Ovary (tissue), 9 donors: ENCODE results near the gene ARPC4. TPM values are rescaled to one million over a fixed set of nuclear protein-coding genes. Genes with fewer than 3 reads are reported as not detected.

Experiments used
- DNase-seq, 5 donors: peaks; one replicate each; pipeline ENCODE4 v3.0.0-alpha.2; 2019 to 2020
- H3K27ac ChIP-seq, 2 donors: fragments of 200-600 bp; one replicate each; pipeline versions ENCODE4 v1.5.1 to v1.8.0; 2019 to 2022
- H3K27me3 ChIP-seq: fragments of 200-600 bp; one replicate; pipeline ENCODE4 v1.8.0; 2022
- H3K36me3 ChIP-seq: fragments of 200-600 bp; sonication (generic); one replicate; pipeline ENCODE4 v1.5.1; 2019
- H3K4me1 ChIP-seq: one replicate; pipeline ENCODE4 v1.8.1; 2013; ENCODE audit warnings: mild to moderate bottlenecking, moderate library complexity; ENCODE audit not compliant: insufficient read depth
- H3K4me3 ChIP-seq: fragments of 200-600 bp; sonication (generic); one replicate; pipeline ENCODE4 v1.5.1; 2017
- H3K9me3 ChIP-seq, 2 donors: fragments of 200-600 bp in 1 of 2; sonication (generic) in 1 of 2; one replicate each; pipeline versions ENCODE4 v1.5.1 to v1.8.1; 2013 to 2019; ENCODE audit warnings: mild to moderate bottlenecking in 1 of 2, moderate library complexity in 1 of 2
- EP300 ChIP-seq: sonication (generic); formaldehyde crosslinking; IDR thresholded peaks from one replicate; pipeline ENCODE4 v1.6.1; 2017; ENCODE audit warnings: antibody characterized with exemption
- POLR2A ChIP-seq: fragments of 450-650 bp; IDR thresholded peaks from one replicate; pipeline ENCODE4 v1.6.1; 2017; ENCODE audit warnings: antibody characterized with exemption, mild to moderate bottlenecking, moderate library complexity
- WGBS, 3 donors: extraction: QIAGEN DNeasy Blood & Tissue Kit in 1 of 3; methylation state at CpG; one replicate each; pipeline versions ENCODE4 v1.1.5 to v1.1.7; 2013 to 2017; 5-methylcytosine and 5-hydroxymethylcytosine counted together
- intact Hi-C, 4 donors: fragments of 100-400 bp; cut with DNase I; formaldehyde crosslinking; loops; one replicate each; pipeline versions ENCODE4 v1.11.0 to v1.15.1; 2022 to 2023
- polyA plus RNA-seq, 2 donors: library from polyadenylated mRNA; stranded (reverse); fragments of 200-250 nt in 1 of 2; fragments of 350-450 nt in 1 of 2; fragmentation: Illumina TruSeq in 1 of 2; extraction: RNeasy Lipid Tissue Mini Kit (QIAGEN cat#74804) in 1 of 2; gene quantifications; one replicate each; pipeline ENCODE4 v1.2.3, GENCODE V29; 2013 to 2014
- total RNA-seq, 7 donors: library from RNA; depleted of rRNA in 2 of 7; stranded (reverse); fragments of >200 nt in 2 of 7; fragmentation: NEBNext Ultra II Directional in 3 of 7; extraction: Animal tissue kit (Norgen Biotek cat#: 25700) in 3 of 7; gene quantifications; one replicate each; pipeline versions ENCODE4 v1.1.0 to v1.2.4, GENCODE V29; 2016 to 2023
- TF ChIP-seq, protein P1 (sequence below), 3 donors: fragments of 450-650 bp in 2 of 3; fragments of 200-600 bp in 1 of 3; IDR thresholded peaks; one replicate each; pipeline versions ENCODE4 v1.5.1 to v1.8.0; 2016 to 2022; ENCODE audit warnings: antibody characterized with exemption in 3 of 3, mild to moderate bottlenecking in 1 of 3
- donor health status: DM: no; HTN: no; CAD: no; lungs with moderate emphysema.
- donor health status: DM: no; HTN: no; CAD: no.
- donor health status: Bipolar disorder and iron deficiency.
- donor health status: DM: yes; HTN: yes; CAD: no.
- donor health status: DM: no; HTN: no; CAD: no.
- donor health status: DM: yes; HTN: yes; CAD: no.

ARPC4 gene
- total and polyA plus RNA-seq, 9 donors, result 58.3 to 189 (median 85.1) TPM

GRCh38 chr3:9760779-9761505, 31.9 kb upstream of the ARPC4 start:
- DNase-seq, result no peak
- Histone ChIP-seq H3K27ac (no peak overlapping the region), H3K27me3 (no peaks in the 10 kb centered on the region), H3K4me1 (no peaks in the 10 kb centered on the region), H3K9me3 (no peaks in the 10 kb centered on the region), H3K36me3 (no peaks in the 10 kb centered on the region), H3K4me3 (no peak overlapping the region)
- WGBS, 3 donors, result 90 to 93% (median 92%) methylated on average over 10 of the region's 10 CpGs
- TF ChIP-seq, protein P1, sequence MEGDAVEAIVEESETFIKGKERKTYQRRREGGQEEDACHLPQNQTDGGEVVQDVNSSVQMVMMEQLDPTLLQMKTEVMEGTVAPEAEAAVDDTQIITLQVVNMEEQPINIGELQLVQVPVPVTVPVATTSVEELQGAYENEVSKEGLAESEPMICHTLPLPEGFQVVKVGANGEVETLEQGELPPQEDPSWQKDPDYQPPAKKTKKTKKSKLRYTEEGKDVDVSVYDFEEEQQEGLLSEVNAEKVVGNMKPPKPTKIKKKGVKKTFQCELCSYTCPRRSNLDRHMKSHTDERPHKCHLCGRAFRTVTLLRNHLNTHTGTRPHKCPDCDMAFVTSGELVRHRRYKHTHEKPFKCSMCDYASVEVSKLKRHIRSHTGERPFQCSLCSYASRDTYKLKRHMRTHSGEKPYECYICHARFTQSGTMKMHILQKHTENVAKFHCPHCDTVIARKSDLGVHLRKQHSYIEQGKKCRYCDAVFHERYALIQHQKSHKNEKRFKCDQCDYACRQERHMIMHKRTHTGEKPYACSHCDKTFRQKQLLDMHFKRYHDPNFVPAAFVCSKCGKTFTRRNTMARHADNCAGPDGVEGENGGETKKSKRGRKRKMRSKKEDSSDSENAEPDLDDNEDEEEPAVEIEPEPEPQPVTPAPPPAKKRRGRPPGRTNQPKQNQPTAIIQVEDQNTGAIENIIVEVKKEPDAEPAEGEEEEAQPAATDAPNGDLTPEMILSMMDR (IDR thresholded peaks at IDR 0.05), result no peak
- no peak for TF ChIP-seq EP300
- intact Hi-C loops, result no loop called here

GRCh38 chr3:9761919-9762318, 31.0 kb upstream of the ARPC4 start:
- no peaks in the 10 kb centered on the region for H3K9me3 ChIP-seq
- intact Hi-C loops, result no loop called here
- no peak for TF ChIP-seq POLR2A
- TF ChIP-seq, protein P1 (IDR thresholded peaks at IDR 0.05), result no peak
- no peak for TF ChIP-seq EP300
- WGBS, 3 donors, result 89 to 93% (median 90%) methylated on average over 5 of the region's 5 CpGs
- DNase-seq, result no peak
- H3K36me3 ChIP-seq, result no peaks in the 10 kb centered on the region
- no peak overlapping the region for H3K4me3 ChIP-seq
- no peaks in the 10 kb centered on the region for H3K4me1 ChIP-seq
- no peak overlapping the region for H3K27ac ChIP-seq
- no peaks in the 10 kb centered on the region for H3K27me3 ChIP-seq

DNA sequence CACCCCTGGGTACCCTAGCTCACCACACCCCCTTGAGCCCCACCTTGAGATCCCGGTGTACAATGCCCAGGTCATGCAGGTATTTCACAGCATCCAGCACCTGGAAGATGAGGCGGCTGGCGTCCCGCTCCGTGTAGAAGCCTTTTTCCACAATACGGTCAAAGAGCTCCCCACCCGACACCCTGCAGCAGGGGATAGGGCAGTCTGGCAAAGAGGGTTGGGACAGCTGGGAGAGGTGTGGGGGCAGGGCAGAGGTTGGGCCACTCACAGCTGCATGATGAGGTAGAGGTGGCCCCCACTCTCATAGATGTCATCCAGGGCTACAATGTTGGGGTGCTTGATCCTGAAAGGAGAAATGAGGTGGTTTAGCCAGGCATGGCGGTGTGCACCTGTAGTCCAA, 30.0 kb upstream of the ARPC4 start:
- Histone ChIP-seq H3K4me1 (no peaks in the 10 kb centered on the region), H3K9me3 (no peaks in the 10 kb centered on the region), H3K4me3 (no peak overlapping the region), H3K36me3 (no peaks in the 10 kb centered on the region), H3K27me3 (no peaks in the 10 kb centered on the region), H3K27ac (no peak overlapping the region)
- no peak for DNase-seq
- 86 to 87% (median 87%) methylated on average over 8 of the region's 8 CpGs for WGBS, 3 donors
- TF ChIP-seq EP300 (no peak), POLR2A (no peak)
- TF ChIP-seq, protein P1 (IDR thresholded peaks at IDR 0.05), result no peak
- intact Hi-C loops, result no loop called here

GRCh38 chr3:9765865-9766264, 27.0 kb upstream of the ARPC4 start:
- 85 to 95% (median 86%) methylated on average over 4 of the region's 4 CpGs for WGBS, 3 donors
- intact Hi-C loops, result no loop called here
- Histone ChIP-seq H3K9me3 (no peaks in the 10 kb centered on the region), H3K36me3 (no peaks in the 10 kb centered on the region), H3K27ac (no peak overlapping the region), H3K4me1 (peaks cover 6% of the 10 kb centered on the region), H3K27me3 (no peaks in the 10 kb centered on the region), H3K4me3 (no peak overlapping the region)
- no peak for DNase-seq
- TF ChIP-seq, protein P1 (IDR thresholded peaks at IDR 0.05), result no peak
- TF ChIP-seq EP300 (no peak), POLR2A (no peak)
